Measurements from ENCODE around the gene RIMOC1.

DNA sequence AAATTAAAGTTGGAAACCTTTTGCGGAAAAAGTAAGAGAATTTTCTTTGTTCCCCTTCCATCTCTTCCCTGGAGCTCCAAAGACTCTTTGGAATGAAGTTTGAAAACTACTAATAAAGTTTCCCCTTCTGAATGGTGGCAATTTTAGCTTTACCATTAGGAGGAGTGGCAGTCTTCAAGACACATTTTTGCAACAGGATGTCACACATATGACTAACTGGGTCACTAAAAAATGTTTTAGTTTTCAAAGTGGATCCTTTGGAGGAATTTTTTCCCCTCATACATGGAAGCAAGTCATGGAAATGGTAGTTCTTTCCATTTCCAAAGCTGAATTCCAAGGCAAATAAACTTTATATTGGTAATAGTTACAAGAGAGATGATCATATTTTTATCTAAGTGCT, 36.5 kb downstream of the RIMOC1 start:
- TF ChIP-seq EZH2phosphoT487 (IDR thresholded peaks at IDR 0.05; ENCODE audit: low read length) (no peak), EZH2 (optimal IDR thresholded peaks at IDR 0.05; ENCODE audit: low read depth, low read length) (no peak)
- TF ChIP-seq, protein P1, sequence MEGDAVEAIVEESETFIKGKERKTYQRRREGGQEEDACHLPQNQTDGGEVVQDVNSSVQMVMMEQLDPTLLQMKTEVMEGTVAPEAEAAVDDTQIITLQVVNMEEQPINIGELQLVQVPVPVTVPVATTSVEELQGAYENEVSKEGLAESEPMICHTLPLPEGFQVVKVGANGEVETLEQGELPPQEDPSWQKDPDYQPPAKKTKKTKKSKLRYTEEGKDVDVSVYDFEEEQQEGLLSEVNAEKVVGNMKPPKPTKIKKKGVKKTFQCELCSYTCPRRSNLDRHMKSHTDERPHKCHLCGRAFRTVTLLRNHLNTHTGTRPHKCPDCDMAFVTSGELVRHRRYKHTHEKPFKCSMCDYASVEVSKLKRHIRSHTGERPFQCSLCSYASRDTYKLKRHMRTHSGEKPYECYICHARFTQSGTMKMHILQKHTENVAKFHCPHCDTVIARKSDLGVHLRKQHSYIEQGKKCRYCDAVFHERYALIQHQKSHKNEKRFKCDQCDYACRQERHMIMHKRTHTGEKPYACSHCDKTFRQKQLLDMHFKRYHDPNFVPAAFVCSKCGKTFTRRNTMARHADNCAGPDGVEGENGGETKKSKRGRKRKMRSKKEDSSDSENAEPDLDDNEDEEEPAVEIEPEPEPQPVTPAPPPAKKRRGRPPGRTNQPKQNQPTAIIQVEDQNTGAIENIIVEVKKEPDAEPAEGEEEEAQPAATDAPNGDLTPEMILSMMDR (IDR thresholded peaks at IDR 0.05; ENCODE audit: low read length): no peak

Data from MM.1S (cell line).